Colonic mucosa (tissue), 4 donors: ENCODE data around the gene MALAT1. TPM values are rescaled to one million over a fixed set of nuclear protein-coding genes. Genes with fewer than 3 reads are reported as not detected.

Experiments used
- DNase-seq: peaks from one replicate; pipeline ENCODE4 v3.0.0-alpha.2; 2020
- H3K27ac ChIP-seq: fragments of 200-600 bp; one replicate; pipeline ENCODE4 v1.8.0; 2021
- H3K27me3 ChIP-seq: fragments of 200-600 bp; one replicate; pipeline ENCODE4 v1.8.0; 2021
- H3K36me3 ChIP-seq: fragments of 200-600 bp; one replicate; pipeline ENCODE4 v1.8.0; 2021
- H3K4me1 ChIP-seq: fragments of 200-600 bp; one replicate; pipeline ENCODE4 v1.8.0; 2021; ENCODE audit warnings: mild to moderate bottlenecking
- H3K4me3 ChIP-seq: fragments of 200-600 bp; one replicate; pipeline ENCODE4 v1.8.0; 2021
- H3K9ac ChIP-seq, 2 donors: one replicate each; pipeline ENCODE4 v1.7.0; 2013; ENCODE audit warnings: control low read depth in 2 of 2, low read depth in 2 of 2, low read length in 2 of 2
- H3K9me3 ChIP-seq: fragments of 200-600 bp; one replicate; pipeline ENCODE4 v1.8.0; 2021
- intact Hi-C: fragments of 100-400 bp; cut with DNase I; formaldehyde crosslinking; loops from one replicate; pipeline ENCODE4 v1.14.1; 2022
- total RNA-seq, 2 donors: library from RNA; stranded (reverse); fragmentation: NEBNext Ultra II Directional in 1 of 2; extraction: Animal tissue kit (Norgen Biotek cat#: 25700) in 1 of 2; gene quantifications; one replicate each; pipeline ENCODE4 v1.2.1, GENCODE V29; 2021
- TF ChIP-seq, protein P1 (sequence below): fragments of 200-600 bp; IDR thresholded peaks from one replicate; pipeline ENCODE4 v1.8.0; 2022; ENCODE audit warnings: antibody characterized with exemption, mild to moderate bottlenecking
- donor health status: healthy.
- donor health status: DM: no; HTN: no; CAD: no.
- donor health status: DM: no; HTN: no; CAD: no.

The MALAT1 gene
- total RNA-seq, 2 donors from 2014 or later, result 4,716 to 6,071 TPM

DNA sequence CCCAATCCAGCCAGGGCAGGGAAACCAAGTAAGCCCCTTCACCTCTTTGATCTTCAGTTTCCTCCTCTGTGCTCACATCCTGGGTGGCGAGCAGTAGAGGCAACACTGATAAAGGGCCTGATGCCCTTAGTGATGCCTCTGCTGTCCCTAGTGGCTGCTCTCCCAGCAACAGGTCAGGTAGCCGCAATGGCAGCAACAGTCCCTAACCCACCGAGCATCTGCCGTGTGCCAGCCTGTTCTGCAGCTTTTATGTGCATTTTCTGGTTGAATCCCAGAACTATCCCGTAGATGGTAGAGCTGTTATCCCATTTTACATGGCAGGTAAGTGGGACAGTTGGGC lies 31.3 kb downstream of the MALAT1 start:
- no peak overlapping the region for H3K4me3 ChIP-seq
- intact Hi-C loops, result no loop called here
- no peak overlapping the region for H3K9ac ChIP-seq
- no peak for DNase-seq
- peaks cover 18% of the 10 kb centered on the region for H3K36me3 ChIP-seq
- H3K27me3 ChIP-seq, result no peaks in the 10 kb centered on the region
- TF ChIP-seq, protein P1, sequence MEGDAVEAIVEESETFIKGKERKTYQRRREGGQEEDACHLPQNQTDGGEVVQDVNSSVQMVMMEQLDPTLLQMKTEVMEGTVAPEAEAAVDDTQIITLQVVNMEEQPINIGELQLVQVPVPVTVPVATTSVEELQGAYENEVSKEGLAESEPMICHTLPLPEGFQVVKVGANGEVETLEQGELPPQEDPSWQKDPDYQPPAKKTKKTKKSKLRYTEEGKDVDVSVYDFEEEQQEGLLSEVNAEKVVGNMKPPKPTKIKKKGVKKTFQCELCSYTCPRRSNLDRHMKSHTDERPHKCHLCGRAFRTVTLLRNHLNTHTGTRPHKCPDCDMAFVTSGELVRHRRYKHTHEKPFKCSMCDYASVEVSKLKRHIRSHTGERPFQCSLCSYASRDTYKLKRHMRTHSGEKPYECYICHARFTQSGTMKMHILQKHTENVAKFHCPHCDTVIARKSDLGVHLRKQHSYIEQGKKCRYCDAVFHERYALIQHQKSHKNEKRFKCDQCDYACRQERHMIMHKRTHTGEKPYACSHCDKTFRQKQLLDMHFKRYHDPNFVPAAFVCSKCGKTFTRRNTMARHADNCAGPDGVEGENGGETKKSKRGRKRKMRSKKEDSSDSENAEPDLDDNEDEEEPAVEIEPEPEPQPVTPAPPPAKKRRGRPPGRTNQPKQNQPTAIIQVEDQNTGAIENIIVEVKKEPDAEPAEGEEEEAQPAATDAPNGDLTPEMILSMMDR, result no peak
- peaks cover 10% of the 10 kb centered on the region for H3K4me1 ChIP-seq
- H3K27ac ChIP-seq, result no peak overlapping the region
- no peaks in the 10 kb centered on the region for H3K9me3 ChIP-seq

DNA sequence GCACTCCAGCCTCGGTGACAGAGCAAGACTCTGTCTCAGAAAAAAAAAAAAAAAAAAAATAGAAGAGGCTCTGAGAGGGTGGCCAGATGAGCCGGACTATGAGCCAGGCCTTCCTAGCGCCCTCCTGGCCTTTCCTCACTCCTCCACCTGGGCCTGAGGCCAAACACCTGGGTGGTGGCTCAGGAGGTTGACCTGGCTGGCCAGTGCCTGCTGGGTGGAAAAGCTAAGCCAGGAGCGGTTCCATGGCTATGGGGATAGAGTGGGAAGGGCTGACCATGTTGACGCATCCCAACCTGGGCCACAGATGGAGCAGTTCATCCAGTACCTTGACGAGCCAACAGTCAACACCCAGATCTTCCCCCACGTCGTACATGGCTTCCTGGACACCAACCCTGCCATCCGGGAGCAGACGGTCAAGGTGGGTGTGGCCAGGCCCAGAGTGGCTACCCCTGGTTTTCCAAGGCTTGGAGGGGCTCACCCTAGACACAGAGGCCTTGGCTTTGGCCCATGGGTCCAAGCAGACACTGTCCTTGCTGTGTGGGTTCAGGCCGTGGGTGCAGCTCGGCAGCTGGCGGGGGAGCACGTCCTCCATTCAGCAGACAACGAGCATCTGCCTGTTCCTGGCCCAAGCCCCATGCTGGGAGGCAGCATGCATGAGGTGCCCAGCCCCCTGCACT lies 33.7 kb downstream of the MALAT1 start:
- H3K9me3 ChIP-seq, result no peaks in the 10 kb centered on the region
- TF ChIP-seq, protein P1, result no peak
- peaks cover 22% of the 10 kb centered on the region for H3K36me3 ChIP-seq

DNA sequence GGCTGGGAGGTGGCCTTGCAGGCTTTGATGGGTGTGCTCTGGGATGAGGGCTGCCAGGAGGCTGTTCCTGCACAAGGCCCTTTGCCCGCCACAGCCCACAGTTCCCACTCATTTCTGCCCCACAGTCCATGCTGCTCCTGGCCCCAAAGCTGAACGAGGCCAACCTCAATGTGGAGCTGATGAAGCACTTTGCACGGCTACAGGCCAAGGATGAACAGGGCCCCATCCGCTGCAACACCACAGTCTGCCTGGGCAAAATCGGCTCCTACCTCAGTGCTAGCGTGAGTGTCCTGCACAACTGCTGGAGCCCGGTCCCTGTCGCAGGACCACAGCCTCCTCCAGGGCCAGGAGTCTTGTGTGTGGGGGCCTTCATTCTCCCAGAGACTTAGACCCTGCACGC lies 36.3 kb downstream of the MALAT1 start:
- peaks cover 22% of the 10 kb centered on the region for H3K36me3 ChIP-seq
- no peak overlapping the region for H3K4me3 ChIP-seq
- H3K4me1 ChIP-seq, result peaks cover 5% of the 10 kb centered on the region
- DNase-seq, result no peak
- intact Hi-C loops, result no loop called here
- no peaks in the 10 kb centered on the region for H3K9me3 ChIP-seq
- H3K27me3 ChIP-seq, result no peaks in the 10 kb centered on the region
- TF ChIP-seq, protein P1, result no peak
- no peak overlapping the region for H3K9ac ChIP-seq
- no peak overlapping the region for H3K27ac ChIP-seq

More for the DNA sequence above, 33.7 kb downstream of the MALAT1 start:
- H3K4me1 ChIP-seq, result no peaks in the 10 kb centered on the region
- no peak overlapping the region for H3K9ac ChIP-seq
- no peak for DNase-seq
- no peak overlapping the region for H3K27ac ChIP-seq
- no peak overlapping the region for H3K4me3 ChIP-seq
- intact Hi-C loops, result no loop called here
- H3K27me3 ChIP-seq, result no peaks in the 10 kb centered on the region

DNA sequence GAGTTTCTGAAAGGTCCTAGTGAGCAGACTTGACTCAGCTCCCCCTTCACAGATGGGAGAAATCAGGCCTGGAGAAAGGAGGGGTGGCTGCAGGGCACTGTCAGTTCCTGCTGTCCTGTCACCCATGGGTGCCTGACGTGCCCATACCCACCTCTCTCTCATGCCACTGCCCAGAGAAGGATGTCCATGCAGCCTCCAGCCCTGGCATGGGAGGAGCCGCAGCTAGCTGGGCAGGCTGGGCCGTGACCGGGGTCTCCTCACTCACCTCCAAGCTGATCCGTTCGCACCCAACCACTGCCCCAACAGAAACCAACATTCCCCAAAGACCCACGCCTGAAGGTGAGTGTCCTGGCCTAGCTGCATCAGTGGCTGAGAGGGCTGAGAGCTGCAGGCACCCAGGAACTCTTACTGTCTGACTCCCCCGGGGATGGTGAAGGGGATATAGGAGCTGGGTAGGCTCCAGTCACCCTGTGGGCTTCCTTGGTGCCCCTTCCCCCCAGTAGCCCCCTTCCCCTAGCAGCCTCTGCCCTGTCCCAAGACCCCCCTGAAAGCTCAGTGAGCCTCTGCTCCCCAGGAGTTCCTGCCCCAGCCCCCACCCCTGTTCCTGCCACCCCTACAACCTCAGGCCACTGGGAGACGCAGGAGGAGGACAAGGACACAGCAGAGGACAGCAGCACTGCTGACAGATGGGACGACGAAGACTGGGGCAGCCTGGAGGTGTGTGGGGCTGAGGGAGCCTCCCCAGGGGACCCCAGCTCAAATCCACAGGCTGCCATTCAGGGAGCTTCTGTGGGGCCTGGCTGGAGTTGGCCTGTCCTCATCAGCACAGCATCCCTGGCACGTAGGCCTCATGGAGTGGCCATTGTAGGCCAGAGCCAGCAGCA lies 37.8 kb downstream of the MALAT1 start:
- Histone ChIP-seq H3K27me3 (no peaks in the 10 kb centered on the region), H3K36me3 (peaks cover 17% of the 10 kb centered on the region), H3K4me1 (peaks cover 8% of the 10 kb centered on the region), H3K4me3 (no peak overlapping the region), H3K27ac (no peak overlapping the region), H3K9me3 (no peaks in the 10 kb centered on the region), H3K9ac (no peak overlapping the region)
- DNase-seq, result no peak
- intact Hi-C loops, result no loop called here
- TF ChIP-seq, protein P1, result no peak

DNA sequence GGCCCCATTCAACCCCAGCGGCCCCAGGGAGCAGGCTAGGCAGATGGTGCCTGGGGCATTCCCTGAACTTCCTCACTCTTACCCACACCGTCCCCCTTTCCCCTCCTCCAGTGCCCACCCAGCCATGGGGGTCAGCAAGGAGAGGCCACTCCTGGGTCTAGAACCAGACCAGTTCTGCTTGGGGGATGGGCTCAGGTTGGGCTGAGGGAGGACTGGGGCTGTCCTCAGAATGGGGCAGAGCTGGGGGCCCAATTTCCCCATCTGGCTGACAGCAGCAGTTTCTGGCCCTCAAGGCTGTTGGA lies 38.4 kb downstream of the MALAT1 start:
- Histone ChIP-seq H3K4me1 (peaks cover 8% of the 10 kb centered on the region), H3K4me3 (no peak overlapping the region), H3K9me3 (no peaks in the 10 kb centered on the region), H3K27me3 (no peaks in the 10 kb centered on the region), H3K9ac (no peak overlapping the region), H3K36me3 (peaks cover 16% of the 10 kb centered on the region), H3K27ac (no peak overlapping the region)
- TF ChIP-seq, protein P1, result no peak
- DNase-seq, result no peak
- intact Hi-C loops, result no loop called here
